HEK293T (cell line): ENCODE data around the gene BAMBI.

ENCODE experiments used
- CTCF ChIA-PET: fragments of 350-600 bp; formaldehyde crosslinking; extraction: SDS; loops from one replicate; lab custom pipeline; 2021; ENCODE audit warnings: antibody characterized with exemption, inconsistent platforms; lab: Yijun Ruan, JAX
- POLR2A ChIA-PET: fragments of 350-600 bp; formaldehyde crosslinking; extraction: SDS; loops from one replicate; lab custom pipeline; 2020; ENCODE audit warnings: antibody characterized with exemption, inconsistent platforms; lab: Yijun Ruan, JAX
- DNase-seq: peaks from one replicate; pipeline ENCODE4 v3.0.0; 2012; ENCODE audit warnings: mixed read lengths; ENCODE audit errors: extremely low spot score
- ARNT ChIP-seq: fragments of 450-650 bp; IDR thresholded peaks from 2 replicates; pipeline ENCODE4 v1.6.1; 2017; ENCODE audit warnings: mild to moderate bottlenecking
- BHLHE40 ChIP-seq: fragments of 450-650 bp; IDR thresholded peaks from 2 replicates; pipeline ENCODE4 v1.6.1; 2016; ENCODE audit warnings: mild to moderate bottlenecking, moderate library complexity, borderline replicate concordance
- CTBP1 ChIP-seq: fragments of 450-650 bp; IDR thresholded peaks from 2 replicates; pipeline ENCODE4 v1.6.1; 2016; ENCODE audit warnings: borderline replicate concordance
- ELF4 ChIP-seq: fragments of 450-650 bp; IDR thresholded peaks from 2 replicates; pipeline ENCODE4 v1.6.1; 2017; ENCODE audit warnings: antibody characterized with exemption
- FOXA1 ChIP-seq: fragments of 450-650 bp; IDR thresholded peaks from 2 replicates; pipeline ENCODE4 v1.6.1; 2016; ENCODE audit warnings: mild to moderate bottlenecking
- FOXK2 ChIP-seq: fragments of 450-650 bp; IDR thresholded peaks from 2 replicates; pipeline ENCODE4 v1.6.1; 2016; ENCODE audit warnings: mild to moderate bottlenecking
- FOXM1 ChIP-seq: fragments of 450-650 bp; IDR thresholded peaks from 2 replicates; pipeline ENCODE4 v1.6.1; 2017; ENCODE audit warnings: mild to moderate bottlenecking, borderline replicate concordance
- HDGF ChIP-seq: fragments of 450-650 bp; IDR thresholded peaks from 2 replicates; pipeline ENCODE4 v1.6.1; 2017; ENCODE audit warnings: antibody characterized with exemption, borderline replicate concordance
- L3MBTL2 ChIP-seq: fragments of 450-650 bp; conservative IDR thresholded peaks from 2 replicates; pipeline ENCODE4 v1.6.1; 2016; ENCODE audit warnings: mild to moderate bottlenecking
- LEF1 ChIP-seq: fragments of 450-650 bp; IDR thresholded peaks from 2 replicates; pipeline ENCODE4 v1.6.1; 2017; ENCODE audit warnings: mild to moderate bottlenecking, borderline replicate concordance
- NFRKB ChIP-seq: fragments of 450-650 bp; IDR thresholded peaks from 2 replicates; pipeline ENCODE4 v1.6.1; 2016; ENCODE audit warnings: mild to moderate bottlenecking, moderate library complexity
- SP1 ChIP-seq: fragments of 450-650 bp; IDR thresholded peaks from 2 replicates; pipeline ENCODE4 v1.6.1; 2017
- SUZ12 ChIP-seq: fragments of 450-650 bp; IDR thresholded peaks from 2 replicates; pipeline ENCODE4 v1.6.1; 2016; ENCODE audit warnings: mild to moderate bottlenecking
- TARDBP ChIP-seq: fragments of 450-650 bp; IDR thresholded peaks from 2 replicates; pipeline ENCODE4 v1.6.1; 2016
- ZNF384 ChIP-seq: fragments of 450-650 bp; IDR thresholded peaks from 2 replicates; pipeline ENCODE4 v1.6.1; 2016
- TF ChIP-seq, protein P1 (sequence below): fragments of 450-650 bp; IDR thresholded peaks from 2 replicates; pipeline ENCODE4 v1.6.1; 2016

BAMBI gene

DNA sequence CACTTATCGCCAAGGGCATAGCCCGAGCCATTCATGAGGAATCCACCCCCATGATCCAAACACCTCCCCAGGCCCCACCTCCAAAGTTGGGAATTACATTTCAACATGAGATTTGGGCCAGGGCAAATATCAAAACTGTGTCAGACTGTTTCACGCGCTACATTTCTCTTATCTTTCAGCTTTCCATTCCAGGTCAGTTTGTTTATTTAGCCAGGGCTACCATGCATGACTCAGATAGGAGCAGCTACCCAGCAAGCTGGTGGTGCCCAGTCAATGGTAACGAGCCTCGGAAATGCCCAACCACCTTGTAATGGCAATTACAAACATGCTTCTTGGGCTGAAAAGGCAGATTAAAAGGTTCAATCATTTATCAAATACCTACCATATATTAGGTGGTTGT, 43.6 kb upstream of the BAMBI start:
- no peak for DNase-seq
- POLR2A ChIA-PET = no interaction called here
- CTCF ChIA-PET = no interaction called here
- TF ChIP-seq ARNT (no peak), ZNF384 (no peak), L3MBTL2 (no peak), TARDBP (no peak), CTBP1 (no peak), ELF4 (no peak), LEF1 (no peak), HDGF (no peak), FOXA1 (no peak), SP1 (no peak), NFRKB (no peak), FOXK2 (no peak), BHLHE40 (no peak)
- TF ChIP-seq, protein P1, sequence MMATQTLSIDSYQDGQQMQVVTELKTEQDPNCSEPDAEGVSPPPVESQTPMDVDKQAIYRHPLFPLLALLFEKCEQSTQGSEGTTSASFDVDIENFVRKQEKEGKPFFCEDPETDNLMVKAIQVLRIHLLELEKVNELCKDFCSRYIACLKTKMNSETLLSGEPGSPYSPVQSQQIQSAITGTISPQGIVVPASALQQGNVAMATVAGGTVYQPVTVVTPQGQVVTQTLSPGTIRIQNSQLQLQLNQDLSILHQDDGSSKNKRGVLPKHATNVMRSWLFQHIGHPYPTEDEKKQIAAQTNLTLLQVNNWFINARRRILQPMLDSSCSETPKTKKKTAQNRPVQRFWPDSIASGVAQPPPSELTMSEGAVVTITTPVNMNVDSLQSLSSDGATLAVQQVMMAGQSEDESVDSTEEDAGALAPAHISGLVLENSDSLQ = no peak

DNA sequence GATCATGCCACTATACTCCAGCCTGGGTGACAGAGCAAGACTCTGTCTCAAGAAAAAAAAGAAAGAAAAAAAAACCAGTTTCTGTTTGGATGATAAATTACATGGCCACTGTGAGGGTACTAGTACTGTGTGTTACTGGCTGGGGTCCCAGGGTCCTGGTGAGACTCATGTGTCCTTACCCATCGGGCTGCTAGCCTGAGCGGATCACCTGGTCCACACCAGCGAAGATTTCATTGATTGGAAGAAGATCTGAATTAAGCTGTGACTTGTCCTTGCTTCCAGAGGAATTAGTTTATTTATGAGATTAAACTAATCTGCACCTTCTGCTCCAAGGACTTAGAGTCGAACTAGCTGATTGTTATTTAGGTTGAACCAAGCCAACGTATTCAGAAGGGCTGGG, 40.0 kb upstream of the BAMBI start:
- POLR2A ChIA-PET = interaction anchor here (0.9 kb wide), 1 partner anchor 31 kb away, joined by 3 read pairs; no protein-coding TSS in a partner anchor
- no peak for TF ChIP-seq ARNT
- TF ChIP-seq HDGF = no peak
- no peak for TF ChIP-seq NFRKB
- no peak for TF ChIP-seq FOXK2
- TF ChIP-seq FOXA1 = no peak
- no peak for TF ChIP-seq TARDBP
- no peak for TF ChIP-seq SUZ12
- TF ChIP-seq CTBP1 = no peak
- TF ChIP-seq ZNF384 = no peak
- TF ChIP-seq ELF4 = no peak
- CTCF ChIA-PET = interaction anchor here (0.5 to 2.4 kb wide), 3 partner anchors 9 to 418 kb away, joined by 4 to 9 read pairs (median 5); no protein-coding TSS in a partner anchor
- DNase-seq = no peak

DNA sequence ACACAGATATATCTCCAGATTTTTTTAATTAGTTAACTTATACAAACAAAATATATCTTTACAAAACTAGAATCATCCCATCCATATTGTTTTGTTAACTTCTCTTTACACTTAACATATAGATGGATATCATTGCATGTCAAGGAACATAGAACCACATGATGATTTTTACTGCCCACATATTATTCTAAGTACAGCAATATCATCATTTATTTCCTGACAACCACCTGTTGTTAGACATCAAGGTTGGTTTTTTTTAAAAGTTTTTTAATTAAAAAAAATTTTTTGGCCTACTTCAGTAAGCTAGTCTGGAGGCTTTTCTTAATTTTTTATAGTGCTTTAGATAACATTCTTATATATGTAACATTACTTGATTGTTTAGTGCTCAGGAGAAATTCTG, 38.9 kb upstream of the BAMBI start:
- no peak for DNase-seq
- CTCF ChIA-PET = interaction anchor here (2.4 kb wide), 1 partner anchor 10 kb away, joined by 9 read pairs; no protein-coding TSS in a partner anchor
- POLR2A ChIA-PET = no interaction called here

DNA sequence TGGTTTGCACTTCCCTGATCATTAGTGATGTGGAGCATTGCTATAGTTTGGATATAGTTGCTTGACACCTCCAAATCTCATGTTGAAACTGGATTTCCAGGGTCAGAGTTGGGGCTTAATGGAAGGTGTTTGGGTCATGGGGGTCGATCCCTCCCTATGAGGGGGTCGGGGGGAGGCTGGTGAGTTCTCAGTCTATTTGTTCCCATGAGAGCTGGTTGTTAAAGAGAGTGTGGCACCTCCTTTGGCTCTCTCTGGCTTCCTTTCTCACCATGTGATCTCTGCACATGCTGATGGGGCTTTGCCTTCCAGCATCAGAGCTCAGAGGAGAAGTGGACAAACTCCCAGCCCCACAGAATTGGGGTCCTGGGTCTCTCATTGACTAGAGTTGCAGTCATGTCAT, 36.8 kb upstream of the BAMBI start:
- ChIA-PET CTCF (interaction anchor here (1.3 kb wide), 1 partner anchor 12 kb away, joined by 4 read pairs; no protein-coding TSS in a partner anchor), POLR2A (no interaction called here)
- no peak for DNase-seq
- no peak for TF ChIP-seq SUZ12
- TF ChIP-seq FOXK2 = no peak
- no peak for TF ChIP-seq BHLHE40
- no peak for TF ChIP-seq CTBP1
- no peak for TF ChIP-seq TARDBP
- no peak for TF ChIP-seq SP1
- no peak for TF ChIP-seq ARNT
- TF ChIP-seq FOXM1 = no peak
- TF ChIP-seq LEF1 = no peak
- TF ChIP-seq, protein P1 = no peak
- TF ChIP-seq ELF4 = no peak
- TF ChIP-seq HDGF = no peak
- TF ChIP-seq ZNF384 = no peak

More for the DNA sequence above, 38.9 kb upstream of the BAMBI start:
- no peak for TF ChIP-seq L3MBTL2

DNA sequence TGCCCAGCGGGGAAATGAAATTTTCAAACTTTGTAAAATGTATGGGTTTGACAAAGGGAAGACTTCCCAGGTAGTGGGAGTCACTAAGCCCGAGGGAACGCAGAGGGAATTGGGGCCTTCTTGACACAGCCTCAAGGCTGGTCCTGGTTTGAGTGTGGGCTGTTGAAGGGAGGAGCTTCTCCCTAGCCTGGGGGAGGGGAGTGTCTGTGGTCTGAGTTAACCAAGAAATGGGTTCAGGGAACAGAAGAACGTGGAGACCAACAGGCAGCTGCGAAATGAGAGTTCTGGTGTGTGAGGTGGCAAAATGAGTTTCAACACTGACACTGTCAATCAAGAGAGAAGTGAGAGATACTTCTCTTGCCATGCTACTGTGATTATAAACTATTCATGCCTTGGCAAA, 32.7 kb upstream of the BAMBI start:
- no peak for TF ChIP-seq FOXK2
- TF ChIP-seq LEF1 = no peak
- no peak for TF ChIP-seq ELF4
- TF ChIP-seq, protein P1 = no peak
- no peak for TF ChIP-seq SP1
- no peak for TF ChIP-seq ARNT
- TF ChIP-seq TARDBP = no peak
- no peak for TF ChIP-seq FOXM1
- no peak for TF ChIP-seq HDGF
- no peak for TF ChIP-seq NFRKB
- TF ChIP-seq SUZ12 = no peak
- TF ChIP-seq CTBP1 = no peak
- TF ChIP-seq BHLHE40 = no peak
- no peak for TF ChIP-seq ZNF384
- TF ChIP-seq L3MBTL2 = no peak
- TF ChIP-seq FOXA1 = no peak
- ChIA-PET CTCF (no interaction called here), POLR2A (no interaction called here)
- no peak for DNase-seq

DNA sequence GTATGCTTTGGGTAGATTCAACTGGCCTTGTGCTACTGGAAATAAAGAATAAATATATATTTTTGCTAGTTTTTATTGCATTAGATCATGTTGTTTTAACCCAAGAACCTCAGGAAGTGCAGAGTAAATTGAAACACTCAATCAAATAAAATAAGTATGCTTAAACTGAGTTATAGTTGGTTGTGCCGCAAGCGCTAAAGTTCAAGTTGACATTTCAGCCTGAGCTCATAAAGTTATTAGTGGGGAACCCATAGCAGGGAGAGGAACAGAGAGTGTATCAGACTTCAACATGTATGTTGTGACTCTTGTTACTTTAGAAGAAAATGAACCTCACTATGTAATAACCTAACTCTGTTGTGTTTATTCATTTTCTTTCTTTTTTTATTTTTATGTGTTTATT, 25.2 kb upstream of the BAMBI start:
- POLR2A ChIA-PET = no interaction called here
- no peak for TF ChIP-seq LEF1
- no peak for TF ChIP-seq L3MBTL2
- TF ChIP-seq HDGF = no peak
- TF ChIP-seq ARNT = no peak
- TF ChIP-seq BHLHE40 = no peak
- no peak for TF ChIP-seq TARDBP
- TF ChIP-seq ZNF384 = no peak
- TF ChIP-seq CTBP1 = no peak
- TF ChIP-seq FOXM1 = no peak
- TF ChIP-seq FOXK2 = no peak
- TF ChIP-seq NFRKB = no peak
- TF ChIP-seq SUZ12 = no peak
- no peak for TF ChIP-seq ELF4
- TF ChIP-seq, protein P1 = no peak
- no peak for TF ChIP-seq SP1
- no peak for TF ChIP-seq FOXA1
- CTCF ChIA-PET = interaction anchor here (1.0 kb wide), 1 partner anchor 10 kb away, joined by 3 read pairs; no protein-coding TSS in a partner anchor
- no peak for DNase-seq
